Breast epithelium (tissue), 3 donors: ENCODE measurements around the gene RAVER2.
"Not testable (repeated sequence)": the region's sequence is repeated elsewhere in the genome, so short reads cannot be mapped to it uniquely, and the experiment has no call there.

Experiments used
- CTCF ChIP-seq, 3 donors: fragments of 450-650 bp; IDR thresholded peaks; one replicate each; pipeline ENCODE4 v1.5.1; 2016 to 2017; ENCODE audit warnings: antibody characterized with exemption in 3 of 3, mild to moderate bottlenecking in 3 of 3, moderate library complexity in 3 of 3
- POLR2A ChIP-seq: fragments of 450-650 bp; IDR thresholded peaks from one replicate; pipeline ENCODE4 v1.6.1; 2016; ENCODE audit warnings: antibody characterized with exemption, mild to moderate bottlenecking, moderate library complexity

- TF ChIP-seq POLR2A; CTCF (IDR thresholded peaks at IDR 0.05): not testable (repeated sequence)
Observed at GRCh38 chr1:64702670-64703069, 42.2 kb upstream of the RAVER2 start.
